Measurements from ENCODE around the gene MSANTD4.
"Not testable (repeated sequence)": the region's sequence is repeated elsewhere in the genome, so short reads cannot be mapped to it uniquely, and the experiment has no call there.

MSANTD4 gene

DNA sequence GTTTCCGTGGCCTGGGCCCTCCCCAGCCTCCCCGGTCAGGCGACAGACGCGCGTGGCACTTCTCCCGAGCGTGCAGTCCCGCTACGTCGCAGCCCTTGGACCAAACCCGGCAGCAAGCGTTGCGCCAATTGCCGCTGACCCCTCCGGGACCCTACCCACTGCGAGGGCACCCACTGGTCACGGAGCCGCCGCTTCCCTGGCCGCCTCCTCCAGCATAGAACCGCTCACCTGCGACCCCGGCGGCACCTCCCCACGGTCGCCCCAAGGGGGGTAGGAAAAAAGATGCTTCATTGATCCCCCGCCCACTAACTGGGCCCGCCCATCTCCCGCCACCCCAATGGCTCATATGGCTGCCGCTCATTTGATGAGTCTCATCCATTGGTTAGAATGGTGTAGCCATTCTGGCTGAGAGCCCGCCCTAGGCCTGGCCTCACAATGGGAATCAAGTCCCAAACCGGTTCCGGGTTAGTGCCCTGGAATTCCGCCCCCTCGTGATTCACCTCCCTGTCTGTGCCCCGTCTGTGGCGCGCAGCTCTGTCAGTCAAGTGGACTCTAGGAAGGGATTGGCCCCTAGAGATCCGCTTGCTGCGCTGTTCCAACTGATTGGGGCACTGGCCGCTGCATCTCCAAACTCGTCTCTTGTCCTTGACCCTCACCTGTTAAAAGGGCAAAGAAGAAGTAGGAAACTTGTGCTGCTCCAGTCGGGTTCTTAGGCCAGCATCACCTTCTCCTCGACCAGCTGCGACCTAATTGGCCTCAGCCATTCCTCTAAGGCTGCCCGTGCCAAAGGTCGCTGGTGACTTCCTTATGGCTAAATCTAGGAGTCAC is at the start of gene MSANTD4:
Gene MSANTD4 (minus strand): TSS at position 274 of the 828 bp plus-strand sequence. CDS start 11,323 bp downstream, outside the sequence.
- peak; percentile 100 for DNase-seq (ENCODE audit: low read depth, low spot score)

DNA sequence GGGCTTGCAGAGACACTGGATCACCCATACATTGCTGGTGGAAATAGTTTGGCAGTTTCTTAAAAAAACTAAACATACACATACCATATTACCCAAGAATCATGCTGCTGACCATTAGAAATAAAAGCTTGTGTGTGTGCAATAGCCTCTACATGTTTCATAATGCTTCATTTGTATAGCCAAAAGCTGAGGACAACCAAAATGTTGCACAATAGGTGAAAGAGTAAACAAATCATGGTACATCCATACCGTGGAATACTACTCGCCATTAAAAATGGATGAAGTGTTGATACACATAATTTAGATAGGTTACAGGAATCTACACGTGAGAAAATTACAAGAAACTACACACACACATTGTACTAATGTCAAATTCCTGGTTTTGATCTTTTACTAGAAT is 48.6 kb upstream of the MSANTD4 start:
- DNase-seq (ENCODE audit: low read depth, low spot score): no peak

DNA sequence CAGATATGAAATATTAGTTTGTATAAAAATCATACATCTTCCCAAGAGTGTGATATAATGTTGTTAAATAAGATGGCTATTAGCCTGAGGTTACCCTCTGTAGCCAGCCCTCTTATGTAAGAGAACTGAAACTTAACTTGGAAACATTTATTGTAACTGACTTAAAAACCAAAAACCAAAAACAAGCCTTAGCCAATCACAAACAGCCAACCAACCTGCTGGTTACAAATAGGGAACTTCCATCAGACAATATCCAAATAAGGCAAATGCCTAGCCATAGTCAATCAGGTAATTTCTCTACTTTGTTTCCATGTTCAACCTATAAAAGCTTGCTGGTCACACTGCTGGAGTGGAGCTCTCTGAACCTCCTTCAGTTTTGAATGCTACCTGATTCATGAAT is 41.0 kb upstream of the MSANTD4 start:
- no peak for DNase-seq (ENCODE audit: low read depth, low spot score)

DNA sequence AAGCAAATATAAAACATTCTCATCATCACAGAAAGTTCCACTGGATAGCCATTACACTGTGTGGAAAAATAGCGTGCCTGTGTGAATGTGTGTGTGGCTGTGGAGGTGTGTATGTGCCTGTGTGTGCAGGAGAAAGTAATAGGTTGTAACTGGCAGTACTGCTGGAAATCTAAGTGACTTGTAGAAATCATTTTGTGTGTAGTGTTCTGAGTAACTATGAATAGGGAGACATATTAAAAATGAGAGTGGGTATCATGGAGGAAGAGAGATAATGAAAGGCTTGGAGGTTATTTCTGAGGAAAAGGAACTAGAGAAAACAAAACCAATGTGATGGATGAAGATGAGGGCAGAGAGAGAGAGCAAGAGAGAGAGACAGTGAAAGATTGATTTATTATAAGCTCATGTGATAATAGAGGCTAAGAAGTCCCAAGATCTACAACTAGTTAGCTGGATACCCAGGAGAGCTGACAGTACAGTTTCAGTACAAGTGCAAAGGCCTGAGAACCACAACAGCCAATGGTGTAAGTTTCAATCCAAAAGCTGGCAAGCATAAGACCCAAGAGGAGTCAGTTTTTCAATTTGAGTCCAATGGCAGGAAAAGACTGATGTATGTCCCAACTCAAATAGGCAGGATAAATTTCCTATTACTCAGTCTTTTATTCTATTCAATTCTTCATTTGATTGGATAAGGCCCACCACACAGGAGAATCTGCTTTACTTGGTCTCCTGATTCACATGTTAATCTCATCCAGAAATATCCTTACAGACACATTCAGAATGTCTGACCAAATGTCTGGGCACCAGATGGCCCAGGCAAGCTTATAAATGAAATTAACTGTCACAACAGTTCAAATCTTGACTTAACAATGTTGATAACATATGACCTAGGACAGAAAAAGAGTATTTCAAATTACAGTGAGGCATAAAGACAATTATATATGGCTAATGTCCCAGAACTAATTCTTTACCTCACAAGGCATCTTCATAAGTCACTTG is 40.2 kb upstream of the MSANTD4 start:
- DNase-seq (ENCODE audit: low read depth, low spot score): no peak

DNA sequence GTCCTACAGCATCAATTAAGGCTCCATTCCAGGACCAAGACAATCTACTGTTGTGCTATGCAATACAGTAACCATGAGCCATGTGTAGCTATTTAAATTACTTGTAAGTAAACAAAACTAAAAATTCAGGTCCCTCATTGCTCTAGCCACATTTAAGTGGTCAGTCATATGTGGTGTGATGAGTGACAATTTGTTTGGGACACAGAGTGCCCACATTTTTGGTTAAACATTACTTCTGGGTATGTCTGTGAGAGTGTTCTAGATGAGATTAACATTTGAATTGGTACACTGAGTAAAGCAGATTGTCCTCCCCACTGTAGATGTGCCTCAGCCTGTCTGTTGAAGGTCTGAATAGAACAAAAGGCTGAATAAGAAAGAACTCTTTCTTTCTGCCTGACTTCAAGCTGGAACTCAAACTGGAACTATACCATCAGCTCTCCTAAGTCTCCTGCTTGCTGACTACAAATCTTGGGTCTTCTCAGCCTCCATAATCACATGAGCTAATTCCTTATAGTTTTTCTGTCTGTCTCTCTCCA is 39.3 kb upstream of the MSANTD4 start:
- no peak for DNase-seq (ENCODE audit: low read depth, low spot score)

DNA sequence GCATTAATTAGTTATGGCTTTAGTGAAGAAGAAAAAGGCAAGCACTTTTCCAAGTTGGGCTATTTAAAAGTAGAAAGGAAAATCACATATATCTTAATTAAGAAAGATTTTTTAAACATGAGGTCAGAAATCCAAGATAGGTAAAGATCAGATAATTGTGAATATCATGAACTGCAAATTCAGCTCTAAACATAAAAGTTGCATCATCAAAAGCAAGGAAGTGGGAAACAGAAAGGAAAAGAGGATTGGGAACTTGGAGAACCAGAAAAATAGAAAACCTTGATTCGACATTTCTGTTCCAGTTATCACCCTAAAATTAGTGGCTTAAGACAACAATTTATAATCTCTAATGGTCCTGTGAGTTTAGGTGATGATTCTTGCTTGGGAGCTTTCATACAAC is 37.6 kb upstream of the MSANTD4 start:
- DNase-seq (ENCODE audit: low read depth, low spot score): no peak

DNA sequence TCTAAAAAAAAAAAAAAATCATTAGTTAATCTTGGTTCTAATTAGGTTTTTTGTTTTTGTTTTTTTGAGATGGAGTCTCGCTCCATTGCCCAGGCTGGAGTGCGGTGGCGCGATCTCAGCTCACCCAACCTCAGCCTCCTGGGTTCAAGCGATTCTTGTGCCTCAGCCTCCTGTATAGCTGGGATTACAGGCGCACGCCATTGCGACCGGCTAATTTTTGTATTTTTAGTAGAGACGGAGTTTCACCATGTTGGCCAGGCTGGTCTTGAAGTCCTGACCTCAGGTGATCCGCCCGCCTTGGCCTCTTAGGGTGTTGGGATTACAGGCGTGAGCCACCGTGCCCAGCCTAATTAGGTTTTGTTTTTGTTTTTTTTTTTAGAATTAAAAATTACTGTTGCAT is 36.3 kb upstream of the MSANTD4 start:
- not testable (repeated sequence) for DNase-seq (ENCODE audit: low read depth, low spot score)

DNA sequence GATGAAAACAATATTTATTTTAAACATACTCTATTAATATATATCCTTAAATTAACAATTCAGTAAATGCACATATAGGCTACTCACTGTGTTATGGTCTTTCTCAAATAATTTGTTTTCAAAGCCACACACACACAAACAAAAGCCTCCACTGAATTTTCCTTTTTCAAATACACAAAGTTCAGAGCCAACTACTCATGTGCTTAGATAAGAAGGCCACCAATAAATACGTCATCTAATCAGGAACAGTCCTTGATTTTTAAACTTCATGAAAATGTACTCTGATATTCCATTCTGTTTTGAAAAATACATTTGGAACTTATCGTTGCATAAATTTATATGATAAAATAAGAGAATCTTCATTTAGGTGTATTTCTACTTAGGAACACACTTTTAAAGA is 29.1 kb upstream of the MSANTD4 start:
- DNase-seq (ENCODE audit: low read depth, low spot score): no peak

DNA sequence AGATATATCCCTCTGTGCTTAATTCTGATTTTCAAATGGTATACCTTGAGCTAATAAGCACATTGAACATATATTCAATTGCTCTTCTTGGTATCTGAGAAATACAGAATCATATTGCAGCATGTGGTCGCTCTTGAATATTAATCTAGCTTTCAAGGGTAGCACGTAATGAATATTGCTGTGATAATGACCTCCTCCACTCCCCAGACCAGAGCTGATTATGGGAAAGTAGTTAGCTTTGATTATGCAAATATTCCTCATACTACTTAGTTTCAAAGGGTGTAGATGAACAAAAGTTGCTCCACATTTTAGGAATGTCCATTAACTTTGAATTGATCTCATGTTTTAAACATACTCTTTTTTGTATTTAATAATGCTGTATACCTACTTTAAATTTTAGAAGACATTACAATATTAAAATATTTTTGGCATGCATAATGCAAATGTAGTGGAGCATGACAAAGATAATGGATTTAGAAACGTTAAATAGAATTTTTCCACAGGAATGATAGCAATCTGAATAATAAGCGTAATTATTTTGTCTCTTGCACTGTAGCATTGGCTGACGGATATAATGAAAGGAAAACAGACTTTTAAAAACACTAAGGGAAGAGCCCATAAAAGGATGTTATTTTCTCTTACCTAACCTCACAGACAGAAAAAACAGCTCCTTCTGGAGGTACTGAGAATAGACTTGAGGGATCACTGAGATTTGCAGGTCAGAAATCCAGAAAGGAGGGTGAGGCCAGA is 27.9 kb upstream of the MSANTD4 start:
- DNase-seq (ENCODE audit: low read depth, low spot score): no peak

DNA sequence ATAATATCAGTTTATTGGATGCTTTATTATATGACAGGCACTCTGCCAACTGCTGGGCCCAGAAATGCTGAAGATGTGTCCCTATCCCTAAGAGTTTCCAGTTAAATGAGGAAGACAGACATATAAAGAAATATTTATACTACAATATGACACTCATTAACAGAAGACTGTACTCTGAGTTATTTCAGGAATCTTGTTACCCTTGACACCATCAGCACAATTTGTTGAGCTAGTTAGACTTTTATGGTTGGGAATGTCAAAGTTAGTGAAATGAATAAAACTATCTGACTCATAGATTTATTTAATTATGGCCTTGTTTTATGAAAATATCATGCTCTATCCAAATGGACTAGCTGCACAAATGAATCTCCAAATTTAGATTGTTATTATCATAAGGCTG is 25.6 kb upstream of the MSANTD4 start:
- DNase-seq (ENCODE audit: low read depth, low spot score): no peak

DNA sequence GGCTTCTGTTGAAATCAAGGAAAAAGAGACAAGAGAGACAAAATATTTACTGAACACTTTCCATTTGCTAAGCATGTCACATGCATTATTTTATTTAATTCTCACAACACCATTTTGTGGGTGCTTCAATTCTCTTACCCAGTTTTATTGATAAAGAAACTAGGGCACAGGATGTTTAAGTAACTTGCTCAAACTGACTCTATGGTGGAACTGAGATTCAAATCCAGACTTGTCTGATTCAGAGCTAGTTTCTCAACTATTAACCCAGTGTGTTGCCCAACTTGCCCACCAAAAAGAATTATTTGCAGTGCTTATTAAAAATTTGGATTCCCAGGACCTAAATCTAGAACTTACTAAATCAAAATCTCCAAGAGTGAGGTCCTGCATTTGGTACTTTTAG is 21.5 kb upstream of the MSANTD4 start:
- no peak for DNase-seq (ENCODE audit: low read depth, low spot score)

DNA sequence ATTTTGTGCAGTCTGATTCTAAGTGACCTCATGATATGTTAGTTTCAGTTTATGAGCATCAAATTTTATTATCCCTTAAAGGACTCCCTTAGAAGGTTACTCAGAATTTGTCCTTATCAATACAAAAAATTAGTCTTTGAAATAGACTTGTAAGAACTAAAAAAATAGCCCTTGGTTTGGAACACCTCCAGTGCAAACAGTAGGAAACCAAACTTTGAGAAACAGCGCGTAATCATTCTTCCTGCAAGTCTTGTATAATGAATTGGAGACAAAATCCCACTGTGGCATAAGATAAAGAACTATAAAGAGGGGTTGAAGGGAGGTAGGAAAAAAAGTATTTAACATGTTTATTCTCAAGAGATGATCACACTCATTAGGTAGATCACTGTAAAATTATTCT is 10.8 kb upstream of the MSANTD4 start:
- DNase-seq (ENCODE audit: low read depth, low spot score): peak; percentile 66

DNA sequence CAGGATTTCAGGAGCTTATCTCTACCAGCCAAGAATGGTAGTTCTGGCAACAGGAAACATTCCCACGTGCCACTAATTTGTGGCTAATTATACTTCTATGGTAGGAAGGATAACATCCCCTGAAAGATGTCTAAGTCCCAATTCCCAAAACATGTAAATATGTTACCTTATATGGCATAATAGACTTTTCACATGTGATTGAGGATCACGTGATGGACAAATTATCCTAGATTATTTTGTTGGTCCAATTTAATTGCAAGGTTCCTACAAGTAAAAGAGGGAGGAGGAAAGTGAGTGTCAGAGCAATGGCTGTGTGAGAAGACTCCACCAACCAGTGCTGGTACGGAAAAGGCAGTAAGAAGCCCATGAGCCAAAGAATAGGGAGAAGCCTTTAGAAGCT is 9.9 kb upstream of the MSANTD4 start:
- DNase-seq (ENCODE audit: low read depth, low spot score): no peak

DNA sequence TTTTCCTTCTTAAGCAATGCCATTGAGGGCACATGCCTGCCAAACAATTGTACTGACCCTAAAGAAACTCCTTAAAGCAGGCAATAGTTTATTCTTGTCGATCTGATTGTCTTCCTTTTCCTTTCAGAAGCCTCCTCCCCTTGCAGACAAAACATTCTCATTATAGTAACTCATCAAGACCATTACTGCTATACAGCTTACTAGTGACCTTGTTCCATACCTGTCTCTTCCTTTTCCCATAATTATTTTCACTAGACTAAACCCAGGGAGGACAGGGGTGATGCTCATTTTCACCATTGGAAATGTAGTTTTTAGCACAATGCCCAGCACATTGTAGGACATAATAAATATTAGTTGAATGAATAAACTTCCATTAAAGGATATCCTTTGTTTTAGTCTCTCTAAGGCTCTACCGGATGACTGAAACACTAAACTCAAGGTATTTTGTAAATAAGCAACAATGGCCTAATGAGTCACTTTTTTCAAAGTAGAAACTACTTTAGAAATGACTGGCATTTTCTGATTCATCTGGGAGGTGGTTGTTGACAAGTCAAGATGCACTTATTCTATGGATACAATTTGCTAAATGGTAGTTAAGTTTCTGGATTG is 9.3 kb upstream of the MSANTD4 start:
- DNase-seq (ENCODE audit: low read depth, low spot score): no peak

DNA sequence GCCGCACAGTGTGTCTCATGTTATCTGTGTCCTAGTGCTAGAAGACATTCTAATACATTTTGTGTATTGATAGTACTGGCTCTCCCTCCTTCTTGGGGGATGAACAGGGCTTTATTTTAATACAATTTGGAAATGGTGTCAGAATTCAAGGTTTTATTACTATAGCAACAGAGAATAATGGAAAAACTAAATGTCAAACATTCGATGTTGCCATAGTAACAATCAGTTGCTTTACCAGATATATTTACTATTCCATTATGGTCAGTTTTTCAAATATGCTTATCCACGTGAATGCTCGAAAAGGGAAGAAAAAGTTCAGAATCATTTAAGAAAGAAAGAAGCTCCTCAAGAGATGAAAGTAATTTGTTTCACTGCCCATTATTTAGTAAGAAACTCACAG is 8.6 kb upstream of the MSANTD4 start:
- DNase-seq (ENCODE audit: low read depth, low spot score): no peak

DNA sequence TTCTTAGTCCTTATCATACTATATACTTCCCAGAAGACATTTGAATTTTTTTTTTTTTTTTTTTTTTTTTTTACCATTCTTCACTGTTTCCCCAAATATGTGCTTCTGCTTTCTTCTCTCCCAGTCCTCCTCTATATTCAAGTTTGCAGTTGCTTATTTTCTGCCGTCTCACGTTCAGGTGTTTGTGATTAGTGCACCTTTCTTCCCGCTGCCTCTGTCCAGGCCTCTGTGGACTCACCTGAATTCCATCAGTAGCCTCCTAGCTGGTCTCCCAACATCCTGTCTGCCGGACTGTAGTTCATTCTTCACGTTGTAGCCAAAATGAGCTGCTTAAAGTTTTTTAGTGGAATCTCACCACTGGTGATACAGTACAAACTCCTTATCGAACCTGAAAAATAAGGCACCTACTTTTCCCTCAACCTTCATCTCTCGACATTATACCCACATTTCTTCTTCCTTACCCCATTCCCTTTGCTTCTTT is 795 bp upstream of the MSANTD4 start:
- DNase-seq (ENCODE audit: low read depth, low spot score): no peak

DNA sequence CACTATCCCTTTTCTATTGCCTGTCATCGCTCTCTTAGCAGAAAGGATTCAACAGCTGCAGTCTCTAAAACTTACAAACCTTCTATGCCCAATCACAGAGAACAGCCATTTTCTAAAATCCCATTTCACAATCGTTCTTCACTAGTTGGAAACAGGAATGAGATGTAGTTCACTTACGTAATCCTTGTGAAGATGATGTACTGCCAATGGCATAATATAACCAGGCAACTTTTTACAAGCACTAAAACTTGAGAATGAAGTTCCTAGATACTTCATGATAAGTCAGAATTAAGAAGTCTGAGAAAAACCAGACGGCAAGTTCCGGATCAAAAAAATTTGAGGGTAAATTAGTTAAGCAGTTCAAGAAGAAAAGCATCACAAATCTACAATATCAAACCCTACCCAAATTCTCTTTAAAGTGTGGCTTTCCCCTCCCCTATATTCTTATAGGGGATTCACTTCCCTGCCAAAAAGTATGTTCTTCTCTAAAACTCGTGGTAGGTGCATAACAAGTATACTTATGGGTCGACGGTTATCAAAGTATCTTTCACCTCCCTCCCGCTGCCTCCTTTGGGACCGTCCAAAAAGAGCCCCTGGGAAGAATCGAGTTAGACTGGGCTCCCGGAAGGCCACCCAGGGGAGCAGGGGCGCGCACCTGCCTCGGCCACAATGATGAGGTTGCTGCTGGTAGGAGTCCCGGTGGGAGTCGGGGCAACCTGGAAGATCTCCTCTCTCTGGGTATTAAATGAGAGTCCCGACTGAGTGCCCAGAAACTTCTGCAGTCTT is 666 bp downstream of the MSANTD4 start:
- no peak for DNase-seq (ENCODE audit: low read depth, low spot score)

DNA sequence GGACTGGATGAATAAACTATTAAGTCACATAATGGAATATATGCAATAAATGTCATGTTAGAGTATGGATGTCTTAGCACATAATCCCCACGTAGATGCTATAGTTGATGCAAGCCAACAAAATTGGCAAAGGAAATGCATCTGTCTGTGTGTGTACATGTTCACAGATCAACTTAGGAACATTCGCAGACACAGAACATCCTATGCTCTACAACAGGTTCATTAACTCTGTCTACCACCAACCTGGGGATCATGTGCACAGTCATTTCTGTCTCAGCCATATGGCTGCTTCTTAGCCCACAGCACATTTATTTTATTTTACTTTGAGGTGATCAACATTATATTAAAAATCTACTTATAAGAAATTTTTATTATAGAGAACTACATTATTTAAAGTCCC is 4.9 kb downstream of the MSANTD4 start:
- no peak for DNase-seq (ENCODE audit: low read depth, low spot score)

DNA sequence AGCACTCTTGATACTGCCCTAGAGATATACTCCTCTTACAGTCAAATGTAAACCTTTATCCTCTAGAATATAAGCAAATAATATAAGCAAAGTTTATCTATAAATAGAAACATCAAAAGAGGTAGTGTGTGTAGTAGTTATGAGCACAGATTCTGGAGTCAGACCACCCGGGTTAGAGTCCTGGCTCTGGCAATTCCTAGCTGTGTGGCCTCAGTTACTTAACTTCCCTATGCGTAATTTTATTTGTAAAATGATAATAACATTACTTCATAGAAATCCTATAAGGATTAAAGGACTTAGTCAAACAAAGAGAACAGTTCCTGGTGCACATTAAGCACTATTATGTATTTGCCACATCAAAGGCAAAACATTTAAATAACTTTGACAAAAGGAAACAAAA is 7.0 kb downstream of the MSANTD4 start:
- DNase-seq (ENCODE audit: low read depth, low spot score): no peak

DNA sequence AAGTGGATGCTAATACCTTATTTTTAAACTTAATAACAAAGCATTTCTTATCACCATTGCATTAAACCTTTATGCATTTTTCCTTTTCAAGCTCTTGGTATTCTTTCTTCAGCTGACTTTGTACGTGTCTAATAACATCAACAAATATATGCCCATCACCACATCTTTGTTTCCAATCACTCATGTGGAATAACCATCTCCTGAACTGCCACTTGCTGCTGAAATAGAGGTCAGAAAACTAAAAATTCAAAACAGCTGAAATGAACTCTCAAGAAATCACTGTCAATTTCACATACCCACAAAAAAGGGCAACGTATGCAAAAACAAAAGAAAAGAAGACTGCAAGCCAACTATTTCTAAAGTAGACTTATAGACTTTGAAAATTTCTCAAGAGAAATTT is 7.4 kb downstream of the MSANTD4 start:
- no peak for DNase-seq (ENCODE audit: low read depth, low spot score)
